ENCODE data around the gene GSC.

DNA sequence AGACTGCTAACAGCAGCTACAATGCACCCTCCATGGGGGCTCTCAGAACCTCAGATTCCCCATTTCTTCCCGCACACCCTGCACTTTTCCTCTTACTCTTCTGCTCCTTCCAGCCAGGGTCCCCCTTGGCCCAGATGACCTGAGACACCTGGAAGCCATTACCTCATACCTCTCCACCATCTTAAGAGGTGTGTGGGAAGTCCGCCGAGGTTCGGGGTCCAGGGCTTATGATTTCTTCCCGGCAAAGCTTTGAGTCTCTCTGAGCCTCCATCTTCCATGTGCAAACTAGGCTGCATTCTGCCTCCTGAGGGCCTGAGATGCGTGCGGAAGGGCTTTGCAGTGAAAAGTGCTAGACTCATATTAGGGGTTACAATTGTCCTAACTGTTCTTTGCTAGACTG, 5.3 kb downstream of the GSC start:
- TF ChIP-seq, protein P1, sequence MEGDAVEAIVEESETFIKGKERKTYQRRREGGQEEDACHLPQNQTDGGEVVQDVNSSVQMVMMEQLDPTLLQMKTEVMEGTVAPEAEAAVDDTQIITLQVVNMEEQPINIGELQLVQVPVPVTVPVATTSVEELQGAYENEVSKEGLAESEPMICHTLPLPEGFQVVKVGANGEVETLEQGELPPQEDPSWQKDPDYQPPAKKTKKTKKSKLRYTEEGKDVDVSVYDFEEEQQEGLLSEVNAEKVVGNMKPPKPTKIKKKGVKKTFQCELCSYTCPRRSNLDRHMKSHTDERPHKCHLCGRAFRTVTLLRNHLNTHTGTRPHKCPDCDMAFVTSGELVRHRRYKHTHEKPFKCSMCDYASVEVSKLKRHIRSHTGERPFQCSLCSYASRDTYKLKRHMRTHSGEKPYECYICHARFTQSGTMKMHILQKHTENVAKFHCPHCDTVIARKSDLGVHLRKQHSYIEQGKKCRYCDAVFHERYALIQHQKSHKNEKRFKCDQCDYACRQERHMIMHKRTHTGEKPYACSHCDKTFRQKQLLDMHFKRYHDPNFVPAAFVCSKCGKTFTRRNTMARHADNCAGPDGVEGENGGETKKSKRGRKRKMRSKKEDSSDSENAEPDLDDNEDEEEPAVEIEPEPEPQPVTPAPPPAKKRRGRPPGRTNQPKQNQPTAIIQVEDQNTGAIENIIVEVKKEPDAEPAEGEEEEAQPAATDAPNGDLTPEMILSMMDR (IDR thresholded peaks at IDR 0.05) = no peak
- TF ChIP-seq POLR2A (IDR thresholded peaks at IDR 0.05) = no peak
